ENCODE results near the gene MPI. TPM values are rescaled to one million over a fixed set of nuclear protein-coding genes. Genes with fewer than 3 reads are reported as not detected.
"Not testable (repeated sequence)": the region's sequence is repeated elsewhere in the genome, so short reads cannot be mapped to it uniquely, and the experiment has no call there.

Gene MPI
- total and polyA plus RNA-seq, 3 donors from 2014 or later: 65.4 to 92.6 (median 78.1) TPM

DNA sequence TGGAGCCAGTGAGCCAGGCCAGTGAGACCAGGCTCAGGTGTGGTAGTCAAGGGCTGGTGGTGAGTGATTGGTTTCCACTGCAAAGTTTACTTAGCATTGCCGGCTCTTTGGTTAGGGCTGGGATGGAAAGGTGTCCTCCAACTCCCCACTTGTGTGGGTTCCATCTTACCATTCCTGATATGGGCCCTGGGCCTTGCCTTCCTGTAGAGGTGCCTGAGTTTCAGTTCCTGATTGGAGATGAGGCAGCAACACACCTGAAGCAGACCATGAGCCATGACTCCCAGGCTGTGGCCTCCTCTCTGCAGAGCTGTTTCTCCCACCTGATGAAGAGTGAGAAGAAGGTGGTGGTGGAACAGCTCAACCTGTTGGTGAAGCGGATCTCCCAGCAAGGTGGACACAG lies 3.1 kb downstream of the MPI start:
- Histone ChIP-seq H3K27me3 (no peaks in the 10 kb centered on the region), H3K36me3 (ENCODE audit: low read depth, missing control alignments) (no peaks in the 10 kb centered on the region), H3K9me3 (no peaks in the 10 kb centered on the region), H3K4me1 (peaks cover 10% of the 10 kb centered on the region), H3K4me3 (no peak overlapping the region), H3K27ac (no peak overlapping the region)
- TF ChIP-seq, protein P1, sequence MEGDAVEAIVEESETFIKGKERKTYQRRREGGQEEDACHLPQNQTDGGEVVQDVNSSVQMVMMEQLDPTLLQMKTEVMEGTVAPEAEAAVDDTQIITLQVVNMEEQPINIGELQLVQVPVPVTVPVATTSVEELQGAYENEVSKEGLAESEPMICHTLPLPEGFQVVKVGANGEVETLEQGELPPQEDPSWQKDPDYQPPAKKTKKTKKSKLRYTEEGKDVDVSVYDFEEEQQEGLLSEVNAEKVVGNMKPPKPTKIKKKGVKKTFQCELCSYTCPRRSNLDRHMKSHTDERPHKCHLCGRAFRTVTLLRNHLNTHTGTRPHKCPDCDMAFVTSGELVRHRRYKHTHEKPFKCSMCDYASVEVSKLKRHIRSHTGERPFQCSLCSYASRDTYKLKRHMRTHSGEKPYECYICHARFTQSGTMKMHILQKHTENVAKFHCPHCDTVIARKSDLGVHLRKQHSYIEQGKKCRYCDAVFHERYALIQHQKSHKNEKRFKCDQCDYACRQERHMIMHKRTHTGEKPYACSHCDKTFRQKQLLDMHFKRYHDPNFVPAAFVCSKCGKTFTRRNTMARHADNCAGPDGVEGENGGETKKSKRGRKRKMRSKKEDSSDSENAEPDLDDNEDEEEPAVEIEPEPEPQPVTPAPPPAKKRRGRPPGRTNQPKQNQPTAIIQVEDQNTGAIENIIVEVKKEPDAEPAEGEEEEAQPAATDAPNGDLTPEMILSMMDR (IDR thresholded peaks at IDR 0.05): no peak
- no peak for TF ChIP-seq POLR2A (IDR thresholded peaks at IDR 0.05)
- intact Hi-C loops (cut with DNase I; ENCODE audit: low total_unique reads): no loop called here
- DNase-seq: no peak
- WGBS, 2 donors: 94 to 96% methylated on average over 2 of the region's 2 CpGs

DNA sequence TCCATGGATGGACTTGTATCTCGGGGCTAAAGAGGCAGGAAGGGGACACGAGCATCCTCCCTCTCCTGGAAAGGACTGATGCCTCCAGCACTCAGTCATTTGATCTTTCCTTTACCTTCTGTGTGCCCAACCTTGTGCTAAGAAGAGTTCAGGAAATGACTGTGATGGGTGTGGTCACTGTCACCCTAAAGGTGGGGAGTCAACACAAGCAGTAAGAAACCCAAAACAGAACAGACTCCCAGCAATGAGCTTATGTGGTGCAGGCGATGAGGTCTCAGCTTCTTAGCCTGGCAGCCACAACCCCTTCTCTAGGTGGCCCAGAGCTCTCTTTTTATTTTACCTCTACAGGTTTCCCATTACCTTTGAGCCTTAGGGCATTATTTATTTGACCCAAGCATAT lies 3.8 kb downstream of the MPI start:
- intact Hi-C loops (cut with DNase I; ENCODE audit: low total_unique reads): no loop called here
- WGBS, 2 donors: 87 to 94% methylated on average over 3 of the region's 3 CpGs
- H3K9me3 ChIP-seq: no peaks in the 10 kb centered on the region
- H3K4me1 ChIP-seq: peaks cover 10% of the 10 kb centered on the region
- TF ChIP-seq, protein P1 (IDR thresholded peaks at IDR 0.05): no peak
- no peak for TF ChIP-seq POLR2A (IDR thresholded peaks at IDR 0.05)
- H3K36me3 ChIP-seq (ENCODE audit: low read depth, missing control alignments): no peaks in the 10 kb centered on the region
- H3K4me3 ChIP-seq: no peak overlapping the region
- DNase-seq: no peak
- no peak overlapping the region for H3K27ac ChIP-seq
- no peaks in the 10 kb centered on the region for H3K27me3 ChIP-seq

- H3K4me1 ChIP-seq; H3K36me3 ChIP-seq (ENCODE audit: low read depth, missing control alignments); H3K27ac ChIP-seq; intact Hi-C loops (cut with DNase I; ENCODE audit: low total_unique reads); DNase-seq; H3K4me3 ChIP-seq; H3K27me3 ChIP-seq; H3K9me3 ChIP-seq: not testable (repeated sequence)
- 94 to 98% methylated on average over 4 to 7 of the region's 7 CpGs for WGBS, 2 donors
Observed at GRCh38 chr15:74894383-74894782, 4.5 kb downstream of the MPI start.

GRCh38 chr15:74895830-74896229 lies 6.0 kb downstream of the MPI start:
- DNase-seq: no peak
- Histone ChIP-seq H3K27ac (no peak overlapping the region), H3K4me3 (no peak overlapping the region), H3K4me1 (peaks cover under 1% of the 10 kb centered on the region), H3K36me3 (ENCODE audit: low read depth, missing control alignments) (no peaks in the 10 kb centered on the region), H3K27me3 (no peaks in the 10 kb centered on the region), H3K9me3 (no peaks in the 10 kb centered on the region)
- 93 to 97% methylated on average over 2 to 6 of the region's 6 CpGs for WGBS, 2 donors
- intact Hi-C loops (cut with DNase I; ENCODE audit: low total_unique reads): no loop called here
- no peak for TF ChIP-seq POLR2A (IDR thresholded peaks at IDR 0.05)
- TF ChIP-seq, protein P1 (IDR thresholded peaks at IDR 0.05): no peak

GRCh38 chr15:74896316-74896715 lies 6.5 kb downstream of the MPI start:
- WGBS, 2 donors: 92% methylated on average over 3 of the region's 3 CpGs

More at GRCh38 chr15:74896316-74896715, 6.5 kb downstream of the MPI start:
- no peaks in the 10 kb centered on the region for H3K27me3 ChIP-seq
- no peak overlapping the region for H3K27ac ChIP-seq
- peaks cover 2% of the 10 kb centered on the region for H3K4me1 ChIP-seq
- no peak for TF ChIP-seq POLR2A (IDR thresholded peaks at IDR 0.05)
- TF ChIP-seq, protein P1 (IDR thresholded peaks at IDR 0.05): no peak
- H3K9me3 ChIP-seq: no peaks in the 10 kb centered on the region
- intact Hi-C loops (cut with DNase I; ENCODE audit: low total_unique reads): no loop called here
- H3K36me3 ChIP-seq (ENCODE audit: low read depth, missing control alignments): no peaks in the 10 kb centered on the region
- H3K4me3 ChIP-seq: no peak overlapping the region
- DNase-seq: no peak
